ENCODE measurements around the gene UBAC2.

UBAC2 gene

GRCh38 chr13:99339230-99339721, 138.6 kb downstream of the UBAC2 start:
- DNase-seq (ENCODE audit: low spot score): no peak

- DNase-seq (ENCODE audit: low spot score): no peak
These were observed 139.2 kb downstream of the UBAC2 start for GRCh38 chr13:99339736-99340397.

DNA sequence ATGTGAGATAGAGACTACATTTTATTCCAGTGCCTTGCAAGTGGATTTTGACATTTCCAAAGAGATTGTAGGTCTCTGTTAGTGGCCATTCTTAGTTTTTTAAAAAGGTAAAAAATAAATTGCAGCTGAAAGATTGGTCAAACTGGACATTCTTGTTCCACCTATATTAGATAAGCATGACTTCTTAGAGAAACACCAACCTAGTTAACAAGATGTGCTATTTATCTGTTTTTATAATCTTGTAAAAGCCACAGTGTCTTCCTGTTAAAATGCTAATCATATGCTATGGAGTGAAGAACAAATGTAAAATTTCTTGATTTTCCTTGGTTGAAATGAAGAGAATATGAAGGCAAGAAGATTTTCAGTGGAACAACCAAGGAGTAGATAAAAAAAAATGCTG, 140.0 kb downstream of the UBAC2 start:
- no peak for DNase-seq (ENCODE audit: low spot score)

DNA sequence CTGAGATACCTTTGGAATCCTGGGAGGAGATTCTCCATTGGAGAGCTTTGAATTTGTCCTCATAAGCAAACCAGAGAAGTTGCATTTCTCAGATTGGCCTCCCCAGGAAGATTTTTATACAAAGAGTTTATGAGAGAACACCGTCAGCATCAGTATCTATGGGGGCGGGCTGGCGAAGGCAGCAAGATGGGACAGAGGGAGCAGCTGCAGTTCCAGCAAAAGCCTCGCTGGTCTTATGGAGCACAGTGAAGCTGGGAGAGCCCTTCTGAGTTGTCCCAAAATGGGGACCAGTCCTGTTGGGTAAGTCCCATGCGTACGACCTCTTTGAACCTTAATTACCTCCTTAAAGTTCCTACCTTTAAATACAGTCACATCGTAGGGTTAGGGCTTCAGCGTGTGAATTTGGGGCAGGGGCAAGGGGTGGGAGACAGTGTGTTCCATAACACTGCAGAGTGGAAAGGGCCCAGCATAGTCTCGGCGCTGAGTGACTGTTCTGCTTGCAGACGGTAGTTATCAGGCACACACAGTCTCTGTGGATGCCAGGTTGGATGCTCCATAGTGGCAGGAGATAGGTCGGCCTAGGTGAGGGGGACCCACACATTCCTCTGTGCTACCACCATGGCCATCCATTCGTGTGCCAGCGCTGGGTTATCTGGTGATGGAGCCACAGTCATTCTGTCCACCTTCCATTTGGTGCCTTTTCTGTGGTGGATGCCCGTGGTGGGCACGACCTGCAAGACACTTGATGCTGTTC, 141.5 kb downstream of the UBAC2 start:
- no peak for DNase-seq (ENCODE audit: low spot score)

DNA sequence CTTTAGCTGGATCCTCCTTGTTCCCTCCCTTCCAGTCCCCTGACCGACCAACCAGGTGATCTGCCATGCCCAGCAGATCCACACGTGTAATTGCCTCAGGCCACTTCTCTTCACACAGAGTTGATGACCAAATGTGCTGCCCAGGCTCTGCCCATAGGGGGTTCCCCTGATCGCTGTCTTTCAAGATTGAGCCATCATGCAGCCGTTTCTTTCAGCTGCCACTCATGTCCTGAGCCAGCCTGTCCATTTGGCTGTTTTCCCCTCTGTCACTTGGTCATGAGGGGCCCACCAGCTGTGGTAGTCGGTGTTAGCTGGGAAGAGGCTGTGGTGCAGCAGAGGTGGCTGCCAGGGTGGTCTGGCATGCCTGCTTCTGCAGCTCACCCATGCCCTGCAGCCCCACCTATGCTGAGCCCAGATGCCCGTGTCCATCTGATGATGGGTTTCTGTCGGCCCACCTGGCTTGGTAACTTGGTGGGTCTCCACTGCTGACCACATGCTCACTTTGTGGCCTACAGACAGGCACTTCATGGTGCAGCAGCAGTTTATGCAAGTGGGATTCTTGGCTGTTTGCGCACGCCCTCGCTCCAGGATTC, 142.2 kb downstream of the UBAC2 start:
- no peak for DNase-seq (ENCODE audit: low spot score)

GRCh38 chr13:99344610-99345208, 144.1 kb downstream of the UBAC2 start:
- no peak for DNase-seq (ENCODE audit: low spot score)

GRCh38 chr13:99345345-99345744, 144.7 kb downstream of the UBAC2 start:
- DNase-seq (ENCODE audit: low spot score): no peak

DNA sequence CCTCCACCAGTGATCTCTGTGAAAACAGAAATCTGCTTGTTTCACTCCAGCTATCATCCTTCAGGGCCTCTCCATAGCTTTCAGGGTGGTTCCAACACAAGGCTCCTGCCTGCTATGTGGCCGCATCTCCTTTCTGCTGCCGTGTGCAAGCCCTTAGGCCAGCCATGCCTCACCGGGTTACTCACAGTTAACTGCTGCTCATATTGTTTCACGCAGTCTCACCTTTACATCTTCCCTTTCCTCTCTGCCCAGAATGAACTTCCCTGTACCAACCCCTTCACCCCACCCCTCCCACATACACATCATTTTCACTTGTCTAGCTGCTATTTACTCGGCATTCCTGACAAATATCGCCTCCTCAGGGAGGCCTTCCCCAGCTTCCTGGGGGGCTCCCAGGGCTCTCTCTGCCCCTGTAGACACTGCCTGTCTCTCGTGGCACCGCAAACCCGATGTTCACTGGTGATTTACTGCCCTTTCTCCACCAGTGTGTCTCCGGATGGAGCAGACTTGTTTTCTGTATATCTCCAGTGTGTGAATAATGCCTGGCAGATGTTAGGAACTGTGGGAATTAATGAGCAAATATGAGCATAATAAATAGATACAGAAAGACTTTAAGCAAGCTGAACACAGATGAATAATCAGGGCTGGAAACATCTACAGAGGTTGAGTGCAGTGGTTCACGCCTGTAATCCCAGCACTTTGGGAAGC, 145.8 kb downstream of the UBAC2 start:
- DNase-seq (ENCODE audit: low spot score): no peak

- no peak for DNase-seq (ENCODE audit: low spot score)
These were observed 146.8 kb downstream of the UBAC2 start for GRCh38 chr13:99347335-99347878.

DNA sequence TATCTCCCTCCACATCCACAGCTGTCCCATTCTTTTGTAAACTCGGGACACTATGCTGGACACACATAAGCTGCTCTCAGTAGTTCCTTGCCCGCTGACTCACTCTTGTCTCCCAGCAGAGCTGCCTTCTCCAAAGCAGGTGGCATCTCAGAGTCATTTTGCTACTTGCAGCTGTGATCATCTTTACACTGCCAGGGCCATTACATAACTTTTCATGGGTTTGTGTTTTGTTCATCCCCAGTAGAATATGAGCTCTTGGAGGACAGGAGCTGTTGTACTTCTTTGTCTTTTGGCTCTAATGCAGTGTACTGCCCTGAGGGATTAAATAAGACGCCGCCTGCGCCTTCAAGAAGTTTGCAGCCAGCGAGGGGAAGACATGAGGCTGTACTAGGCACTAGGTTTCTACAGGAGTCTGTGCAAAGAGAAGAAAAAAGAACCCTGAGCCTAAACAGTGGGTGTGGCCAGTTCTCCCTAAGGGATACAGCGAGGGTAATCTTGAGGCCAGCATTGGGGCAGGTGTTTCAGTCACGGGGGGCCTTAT, 147.3 kb downstream of the UBAC2 start:
- peak; percentile 72 for DNase-seq (ENCODE audit: low spot score)

DNA sequence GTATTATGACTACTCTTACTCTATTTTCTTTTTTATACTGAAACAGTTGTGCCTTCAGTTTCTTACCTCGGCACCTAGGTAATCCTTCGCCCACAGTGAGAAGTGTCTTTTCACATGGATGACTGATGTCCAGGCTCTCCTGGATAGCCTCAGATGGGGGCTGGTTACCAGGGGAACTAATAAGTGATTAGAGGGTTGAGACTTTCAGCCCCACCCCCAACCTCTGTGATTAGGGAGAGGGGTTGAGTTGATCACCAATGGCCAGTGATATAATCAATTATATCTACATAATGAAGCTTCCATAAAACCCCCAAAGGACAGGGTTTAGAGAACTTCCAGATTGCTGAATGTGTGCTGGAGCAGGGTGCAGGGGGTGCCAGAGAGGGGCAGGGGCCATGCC, 149.5 kb downstream of the UBAC2 start:
- no peak for DNase-seq (ENCODE audit: low spot score)

GRCh38 chr13:99351772-99352171, 151.1 kb downstream of the UBAC2 start:
- DNase-seq (ENCODE audit: low spot score): peak; percentile 67

DNA sequence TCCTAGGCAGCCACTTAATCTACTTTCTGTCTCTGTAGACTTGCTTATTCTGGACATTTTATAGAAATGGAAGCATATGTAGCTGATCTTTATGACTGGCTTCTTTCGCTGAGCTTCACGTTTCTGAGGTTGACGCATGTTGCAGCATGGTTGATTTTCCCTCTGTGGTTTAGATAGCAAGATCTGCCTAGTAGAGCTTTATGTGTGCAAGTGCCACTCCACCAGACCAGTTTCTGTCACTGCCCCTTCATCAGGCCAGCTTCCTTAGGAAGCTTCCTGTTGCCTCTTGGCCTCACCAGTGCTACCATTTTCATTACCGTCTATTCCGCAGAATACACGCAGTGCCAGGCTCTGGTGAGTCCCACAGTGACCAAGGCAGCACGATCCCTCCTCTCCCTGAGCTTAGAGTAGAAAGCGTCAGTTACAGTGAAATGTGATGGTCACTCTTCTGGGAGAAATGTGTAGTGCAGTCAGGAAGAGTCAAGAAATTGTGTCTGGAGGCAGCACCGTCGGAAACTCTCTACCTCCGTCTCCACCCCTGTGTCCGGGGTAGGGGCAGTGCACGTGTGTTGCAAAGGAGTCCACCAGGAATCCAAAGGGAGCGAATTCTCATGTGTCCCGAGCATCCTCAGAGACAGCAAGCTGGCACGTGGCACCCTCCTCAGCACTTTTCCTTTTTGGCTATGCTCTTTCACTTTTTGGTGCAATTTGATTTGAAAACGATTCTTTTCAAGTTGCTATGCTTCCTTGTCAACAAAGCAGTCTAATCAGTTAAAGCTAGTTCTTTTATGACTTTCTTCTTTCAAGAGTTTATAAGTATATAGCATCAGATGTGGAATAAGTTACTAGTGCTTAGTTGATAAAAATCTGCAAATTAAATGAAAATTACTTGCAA, 151.9 kb downstream of the UBAC2 start:
- peak; percentile 80 for DNase-seq (ENCODE audit: low spot score)

- DNase-seq (ENCODE audit: low spot score): peak; percentile 70
These were observed 152.6 kb downstream of the UBAC2 start for GRCh38 chr13:99353246-99353600.

- peak; percentile 60 for DNase-seq (ENCODE audit: low spot score)
These were observed 153.2 kb downstream of the UBAC2 start for GRCh38 chr13:99353836-99354235.

DNA sequence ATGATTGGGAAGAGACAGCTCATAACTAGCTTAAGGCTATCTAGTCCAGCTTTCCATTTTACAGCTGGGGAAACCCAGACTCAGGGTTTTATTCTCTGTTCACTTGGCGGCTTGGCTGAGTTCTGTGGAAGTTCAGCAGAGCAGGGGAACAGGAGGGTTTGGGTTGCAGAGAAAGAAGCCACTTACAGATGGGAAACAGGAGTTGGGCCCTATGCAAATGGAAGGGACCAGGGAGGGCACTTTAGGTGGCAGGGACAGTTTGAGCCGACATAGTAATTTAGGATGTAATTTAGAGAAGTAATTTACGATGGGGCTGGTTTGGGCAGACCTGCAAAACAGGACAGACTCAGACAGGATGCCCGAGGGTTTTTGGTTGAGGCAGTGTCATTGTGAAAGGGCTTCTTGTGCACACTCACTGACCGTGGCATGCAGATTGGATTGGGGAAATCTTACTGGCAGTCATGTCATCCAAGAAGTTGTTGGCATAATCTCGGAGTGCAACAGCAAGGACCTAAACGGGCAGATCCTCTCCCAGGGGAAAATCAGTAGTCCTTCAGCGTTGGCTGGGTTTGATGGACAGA, 153.8 kb downstream of the UBAC2 start:
- peak; percentile 75 for DNase-seq (ENCODE audit: low spot score)

DNA sequence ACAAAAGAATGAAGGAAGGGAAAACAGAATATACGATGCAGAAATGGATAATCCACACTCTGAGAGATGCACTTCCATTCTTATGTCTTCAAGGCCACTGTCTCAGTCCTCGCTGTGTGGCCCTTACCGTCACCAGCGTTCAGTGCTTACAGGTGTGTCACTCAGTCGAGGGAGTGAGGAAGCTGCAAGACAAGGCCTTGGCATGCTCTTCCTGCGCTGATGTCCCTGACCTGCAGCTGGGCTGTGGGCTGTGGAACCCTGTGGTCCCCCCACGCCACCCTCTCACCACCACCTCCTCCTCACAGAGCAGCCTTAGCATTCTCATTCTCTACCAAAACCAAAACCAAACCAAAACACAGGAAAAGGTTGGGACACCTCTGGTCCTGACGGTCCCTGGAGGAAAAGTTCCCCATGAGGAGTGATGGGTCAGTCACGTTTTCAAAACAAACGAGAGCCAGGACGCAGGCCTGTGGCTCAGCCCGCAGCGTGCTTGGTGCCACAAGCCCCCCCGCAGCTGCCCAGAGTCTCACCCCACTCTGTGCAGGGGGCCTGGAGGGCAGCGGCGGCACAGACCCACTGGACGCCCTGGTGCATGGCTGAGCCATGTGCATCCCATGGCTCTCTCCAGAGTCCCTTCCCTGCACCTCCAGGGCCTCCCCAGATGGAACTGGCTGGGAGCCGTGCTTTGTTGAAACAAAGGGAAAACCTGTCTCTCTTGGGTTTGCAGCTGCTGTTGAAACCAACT, 154.8 kb downstream of the UBAC2 start:
- peak; percentile 23 for DNase-seq (ENCODE audit: low spot score)

DNA sequence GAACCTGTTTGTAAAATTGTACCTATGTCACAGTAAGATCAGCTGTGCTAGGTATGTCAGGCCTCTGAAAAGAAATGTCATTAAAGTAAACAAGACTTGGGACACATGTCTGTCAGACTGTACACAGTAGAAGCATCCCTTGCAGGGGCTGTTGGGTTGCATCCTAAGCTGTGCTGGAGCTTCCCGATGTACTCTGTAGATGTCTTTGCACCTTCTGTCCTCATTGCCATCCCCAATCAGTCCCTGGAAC, 155.3 kb downstream of the UBAC2 start:
- no peak for DNase-seq (ENCODE audit: low spot score)

DNA sequence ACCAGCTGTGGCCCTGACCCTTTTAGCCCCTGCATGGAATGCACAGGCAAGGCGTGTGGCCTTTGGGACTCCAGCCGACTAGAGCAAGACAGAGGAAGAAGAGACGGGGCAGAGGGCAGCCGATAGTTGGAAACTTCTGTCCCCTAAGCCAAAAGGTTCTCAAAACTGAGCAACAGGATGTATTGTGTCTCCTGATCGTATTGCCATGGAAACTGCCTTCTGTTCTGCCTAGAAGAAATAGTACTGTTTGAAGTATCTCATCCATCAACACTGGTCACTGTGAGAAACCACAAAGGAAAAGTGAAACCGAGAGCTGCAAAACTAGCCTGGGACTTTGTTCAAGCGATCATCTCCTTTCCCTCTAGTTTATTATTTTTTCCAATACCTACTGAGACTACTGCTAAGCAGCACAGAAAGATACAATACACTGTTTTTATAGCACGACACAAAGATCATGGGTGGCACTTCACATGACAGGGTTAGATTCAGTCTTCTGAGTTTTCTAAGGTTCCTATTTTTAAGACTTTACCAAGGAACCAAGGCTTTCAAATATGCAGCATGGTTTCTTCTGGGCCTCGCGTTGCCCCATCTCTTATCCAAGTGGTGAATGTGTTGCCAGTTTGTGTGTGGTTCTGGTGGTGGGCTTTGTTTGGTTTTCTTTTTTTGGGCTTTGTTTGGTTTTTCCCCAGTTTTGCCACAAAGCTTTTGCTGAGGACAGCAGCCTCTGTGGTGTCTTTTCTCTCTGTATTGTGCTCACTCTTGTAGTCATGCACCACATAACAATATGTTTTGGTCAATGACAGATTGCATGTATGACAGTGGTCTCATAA, 155.8 kb downstream of the UBAC2 start:
- peak; percentile 91 for DNase-seq (ENCODE audit: low spot score)

Data from activated CD4-positive, alpha-beta T cell treated with anti-CD3 and anti-CD28 coated beads, Interleukin-2, Interleukin-4, amounts not matched to agents 100 ng/mL and 50 ng/mL, durations not matched to agents 16 hours and 8 hours (primary cell).